Transverse colon (tissue), 4 donors: ENCODE measurements around the gene DHH. TPM values are rescaled to one million over a fixed set of nuclear protein-coding genes. Genes with fewer than 3 reads are reported as not detected.

ENCODE experiments used
- DNase-seq: peaks from one replicate; pipeline ENCODE4 v3.0.0-alpha.2; 2019
- H3K27ac ChIP-seq, 4 donors: fragments of 200-600 bp; sonication (generic); 2 replicates each; pipeline ENCODE4 v1.5.1; 2016 to 2018; ENCODE audit warnings: inconsistent platforms in 4 of 4
- H3K27me3 ChIP-seq: fragments of 200-600 bp; sonication (generic); 2 replicates; pipeline ENCODE4 v1.5.1; 2017; ENCODE audit warnings: inconsistent platforms
- H3K36me3 ChIP-seq, 4 donors: fragments of 200-600 bp; sonication (generic); 2 replicates each; pipeline ENCODE4 v1.5.1; 2017 to 2019; ENCODE audit warnings: inconsistent platforms in 4 of 4
- H3K4me1 ChIP-seq, 4 donors: fragments of 200-600 bp; sonication (generic); 2 replicates each; pipeline ENCODE4 v1.5.1; 2017 to 2020; ENCODE audit warnings: inconsistent platforms in 4 of 4
- H3K4me3 ChIP-seq, 4 donors: fragments of 200-600 bp; sonication (generic); 1 replicate in 1 of 4; 2 replicates in 3 of 4; pipeline versions ENCODE4 v1.5.1 to v1.6.1; 2017 to 2019; ENCODE audit warnings: inconsistent platforms in 4 of 4
- H3K9me3 ChIP-seq, 2 donors: fragments of 200-600 bp; sonication (generic); 2 replicates each; pipeline ENCODE4 v1.5.1; 2017 to 2019; ENCODE audit warnings: inconsistent platforms in 2 of 2
- EP300 ChIP-seq: sonication (generic); formaldehyde crosslinking; IDR thresholded peaks from one replicate; pipeline ENCODE4 v1.6.1; 2017; ENCODE audit warnings: antibody characterized with exemption, low read depth
- POLR2A ChIP-seq: fragments of 450-650 bp; IDR thresholded peaks from one replicate; pipeline ENCODE4 v1.6.1; 2016; ENCODE audit warnings: antibody characterized with exemption, mild to moderate bottlenecking, moderate library complexity
- POLR2AphosphoS5 ChIP-seq, 3 donors: sonication (generic); formaldehyde crosslinking; IDR thresholded peaks; one replicate each; pipeline ENCODE4 v1.6.1; 2016; ENCODE audit warnings: antibody characterized with exemption in 3 of 3
- WGBS, 2 donors: methylation state at CpG; one replicate each; pipeline ENCODE4 v1.1.5; 2018; ENCODE audit warnings: low coverage in 1 of 2; 5-methylcytosine and 5-hydroxymethylcytosine counted together
- in situ Hi-C, 4 donors: fragments of 200-750 bp; cut with MboI; loops; one replicate each; pipeline versions ENCODE4 v1.15.0 to v1.15.1; 2017; ENCODE audit warnings: low sequenced_read_pairs in 3 of 4, low pct_ligation_motif_present in 1 of 4, low pct_unique_long_range_greater_than_20kb in 1 of 4
- intact Hi-C: fragments of 100-400 bp; cut with DNase I; formaldehyde crosslinking; loops from one replicate; pipeline ENCODE4 v1.15.1; 2023; ENCODE audit warnings: low total_unique reads
- total RNA-seq, 4 donors: library from RNA; depleted of rRNA; stranded (reverse); fragments of >200 nt; gene quantifications; one replicate each; pipeline ENCODE4 v1.1.0, GENCODE V29; 2016
- TF ChIP-seq, protein P1 (sequence below), 5 experiments: fragments of 200-600 bp in 3 of 5; fragments of 450-650 bp in 2 of 5; sonication (generic) in 3 of 5; IDR thresholded peaks; 1 replicate in 2 of 5; 2 replicates in 3 of 5; pipeline ENCODE4 v1.5.1; 2016 to 2017; ENCODE audit warnings: antibody characterized with exemption in 5 of 5, inconsistent platforms in 3 of 5, mild to moderate bottlenecking in 2 of 5, moderate library complexity in 1 of 5

The DHH gene
- total RNA-seq, 4 donors from 2014 or later, result 0.27 to 0.32 TPM; not detected in 2

DNA sequence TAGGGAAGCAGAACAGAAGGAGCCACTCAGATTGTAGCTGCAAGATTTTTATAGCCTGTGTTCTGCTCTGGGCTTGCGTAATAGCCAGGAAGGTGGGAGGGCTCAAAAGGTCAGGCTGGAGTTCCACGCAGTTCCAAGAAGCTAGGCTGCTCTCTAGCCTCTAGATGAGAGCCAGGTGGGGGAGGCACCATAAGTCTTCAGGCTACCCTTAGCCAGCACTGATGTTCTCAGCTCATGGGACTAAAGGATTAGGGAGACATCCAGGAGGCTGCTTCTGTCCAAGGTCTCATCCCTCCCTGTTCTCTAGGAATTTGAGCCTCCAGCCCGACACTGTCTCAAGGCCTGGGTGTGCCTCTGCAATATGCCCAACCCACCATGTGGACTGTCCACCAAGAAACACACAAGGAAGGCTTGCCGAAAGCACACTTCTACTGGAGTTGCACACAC is 14.4 kb upstream of the DHH start:
- TF ChIP-seq, protein P1, sequence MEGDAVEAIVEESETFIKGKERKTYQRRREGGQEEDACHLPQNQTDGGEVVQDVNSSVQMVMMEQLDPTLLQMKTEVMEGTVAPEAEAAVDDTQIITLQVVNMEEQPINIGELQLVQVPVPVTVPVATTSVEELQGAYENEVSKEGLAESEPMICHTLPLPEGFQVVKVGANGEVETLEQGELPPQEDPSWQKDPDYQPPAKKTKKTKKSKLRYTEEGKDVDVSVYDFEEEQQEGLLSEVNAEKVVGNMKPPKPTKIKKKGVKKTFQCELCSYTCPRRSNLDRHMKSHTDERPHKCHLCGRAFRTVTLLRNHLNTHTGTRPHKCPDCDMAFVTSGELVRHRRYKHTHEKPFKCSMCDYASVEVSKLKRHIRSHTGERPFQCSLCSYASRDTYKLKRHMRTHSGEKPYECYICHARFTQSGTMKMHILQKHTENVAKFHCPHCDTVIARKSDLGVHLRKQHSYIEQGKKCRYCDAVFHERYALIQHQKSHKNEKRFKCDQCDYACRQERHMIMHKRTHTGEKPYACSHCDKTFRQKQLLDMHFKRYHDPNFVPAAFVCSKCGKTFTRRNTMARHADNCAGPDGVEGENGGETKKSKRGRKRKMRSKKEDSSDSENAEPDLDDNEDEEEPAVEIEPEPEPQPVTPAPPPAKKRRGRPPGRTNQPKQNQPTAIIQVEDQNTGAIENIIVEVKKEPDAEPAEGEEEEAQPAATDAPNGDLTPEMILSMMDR (IDR thresholded peaks at IDR 0.05), result no peak
- TF ChIP-seq EP300, result no peak
- TF ChIP-seq POLR2A, result peak; percentile 26
- TF ChIP-seq POLR2AphosphoS5 (IDR thresholded peaks at IDR 0.05), result peak; percentile 56 to 65 (median 62)
- in situ Hi-C loops, result no loop called here
- no peaks in the 10 kb centered on the region for H3K27me3 ChIP-seq
- H3K27ac ChIP-seq, result peak overlapping the region; percentile 96 to 99 (median 97)
- intact Hi-C loops, result no loop called here
- DNase-seq, result peak; percentile 76
- peak overlapping the region in 3 of 4 donors; percentile 88 to 92 (median 89) for H3K4me3 ChIP-seq
- no peaks in the 10 kb centered on the region for H3K9me3 ChIP-seq
- WGBS, 2 donors, result 32 to 80% methylated on average over 1 to 4 of the region's 4 CpGs
- peaks cover 24 to 47% (median 36%) of the 10 kb centered on the region in 4 donors for H3K4me1 ChIP-seq
- H3K36me3 ChIP-seq, result peaks cover 0 to 13% (median under 1%) of the 10 kb centered on the region in 4 donors

DNA sequence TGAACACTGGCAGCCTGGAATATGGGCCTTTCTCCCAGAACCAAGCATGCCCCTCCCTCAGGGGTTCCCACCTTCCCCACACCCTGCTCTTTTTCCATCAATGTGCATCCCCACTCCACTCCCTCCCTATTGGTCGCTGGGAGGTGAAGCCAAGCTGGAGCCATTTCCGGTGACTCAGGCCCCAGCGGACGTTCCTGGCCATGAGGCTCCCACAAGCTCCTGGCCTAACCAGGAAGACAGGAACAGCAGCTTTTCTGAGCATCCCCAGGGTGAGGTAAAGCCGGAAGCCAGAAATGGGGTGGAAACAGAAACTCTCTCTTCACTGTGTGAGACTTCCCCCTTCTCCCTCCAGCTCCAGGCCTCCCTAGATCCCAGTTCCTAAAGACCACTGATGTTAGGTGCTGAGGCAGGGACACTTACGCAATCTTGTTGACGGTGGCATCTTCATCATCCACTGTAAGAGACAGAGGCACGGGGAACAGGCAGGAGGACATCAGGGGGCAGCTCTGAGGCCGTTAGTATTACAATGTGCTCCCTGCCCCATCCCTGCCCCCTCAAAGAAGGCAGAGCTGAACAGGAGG is 11.0 kb upstream of the DHH start:
- TF ChIP-seq, protein P1 (IDR thresholded peaks at IDR 0.05), result no peak
- no peak for TF ChIP-seq EP300
- H3K27me3 ChIP-seq, result no peaks in the 10 kb centered on the region
- peaks cover 24 to 39% (median 30%) of the 10 kb centered on the region in 4 donors for H3K4me1 ChIP-seq
- H3K27ac ChIP-seq, result no peak overlapping the region
- H3K9me3 ChIP-seq, result no peaks in the 10 kb centered on the region
- 81% methylated on average over 8 of the region's 9 CpGs; no CpG with 5 or more reads in 1 of the 2 donors for WGBS, 2 donors
- no peak overlapping the region for H3K4me3 ChIP-seq
- peaks cover 0 to 43% (median 17%) of the 10 kb centered on the region in 4 donors for H3K36me3 ChIP-seq
- intact Hi-C loops (no loop called here), in situ Hi-C loops (no loop called here)
- DNase-seq, result no peak

DNA sequence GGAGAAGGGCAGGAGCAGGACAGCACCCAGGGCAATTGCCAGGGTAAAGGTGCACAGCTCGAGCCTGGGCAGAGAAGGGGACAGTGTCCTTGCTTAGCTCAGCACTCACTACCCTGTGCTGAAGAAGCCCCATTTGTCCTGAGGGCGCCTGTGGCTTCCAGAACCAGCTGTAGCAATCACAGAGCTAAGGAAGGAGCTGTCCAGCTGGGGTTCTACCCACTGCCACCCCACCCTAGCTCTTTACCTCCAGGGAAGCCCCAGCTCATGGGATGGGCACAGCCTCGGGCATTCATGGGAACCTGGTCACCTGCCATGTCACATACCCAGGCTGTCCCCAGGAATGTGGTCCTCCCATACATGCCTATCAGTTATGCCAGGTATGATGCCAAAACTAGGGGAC is 10.2 kb upstream of the DHH start:
- no peak for DNase-seq
- H3K9me3 ChIP-seq, result no peaks in the 10 kb centered on the region
- WGBS, 2 donors, result 55% methylated on average over 3 of the region's 3 CpGs; no CpG with 5 or more reads in 1 of the 2 donors
- H3K36me3 ChIP-seq, result peaks cover 0 to 51% (median 20%) of the 10 kb centered on the region in 4 donors
- H3K27ac ChIP-seq, result no peak overlapping the region
- in situ Hi-C loops (no loop called here), intact Hi-C loops (no loop called here)
- no peaks in the 10 kb centered on the region for H3K27me3 ChIP-seq
- H3K4me1 ChIP-seq, result peaks cover 24 to 39% (median 28%) of the 10 kb centered on the region in 4 donors
- H3K4me3 ChIP-seq, result no peak overlapping the region
- TF ChIP-seq POLR2AphosphoS5 (IDR thresholded peaks at IDR 0.05) (no peak), POLR2A (no peak)

DNA sequence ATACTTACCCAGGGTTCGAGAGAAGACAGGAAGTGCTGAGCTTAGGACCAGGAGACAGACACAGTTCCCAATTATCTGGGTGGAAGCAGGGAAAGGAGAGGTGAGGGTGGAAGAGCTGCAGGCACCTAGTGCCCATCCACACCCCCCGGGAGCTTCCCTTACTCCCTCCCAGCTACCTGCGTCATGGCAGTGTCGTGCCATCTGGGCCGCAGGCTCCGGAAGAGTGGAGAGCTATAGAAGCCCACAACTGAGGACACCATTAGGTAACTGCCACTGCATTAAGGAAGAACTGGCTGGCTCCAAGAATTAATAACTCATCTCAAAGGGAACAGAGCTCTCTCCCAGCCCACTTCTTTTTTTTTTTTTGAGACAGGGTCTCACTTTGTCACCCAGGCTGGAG is 5.8 kb upstream of the DHH start:
- Histone ChIP-seq H3K4me1 (peaks cover 0 to under 1% (median 0%) of the 10 kb centered on the region in 4 donors), H3K36me3 (peaks cover 0 to 58% (median 24%) of the 10 kb centered on the region in 4 donors), H3K27ac (no peak overlapping the region), H3K27me3 (no peaks in the 10 kb centered on the region), H3K4me3 (no peak overlapping the region), H3K9me3 (no peaks in the 10 kb centered on the region)
- DNase-seq, result no peak
- WGBS, 2 donors, result 83 to 97% methylated on average over 1 to 6 of the region's 6 CpGs
- TF ChIP-seq POLR2A (no peak), EP300 (no peak), POLR2AphosphoS5 (IDR thresholded peaks at IDR 0.05) (no peak)
- TF ChIP-seq, protein P1 (IDR thresholded peaks at IDR 0.05), result no peak
- in situ Hi-C loops (no loop called here), intact Hi-C loops (no loop called here)
